Dermis blood vessel endothelial cell (primary cell): ENCODE results near the gene CFHR3. TPM values are rescaled to one million over a fixed set of nuclear protein-coding genes. Genes with fewer than 3 reads are reported as not detected.

Experiments used
- total RNA-seq: library from RNA; depleted of rRNA; stranded (reverse); fragments of >200 nt; gene quantifications from 2 replicates; pipeline ENCODE4 v1.2.3, GENCODE V29; 2014

The CFHR3 gene
- total RNA-seq, 1 donor from 2014 or later: not detected

Other genes starting within 250 kb of the CFHR3 start
- gene KCNT2, start 166.4 kb upstream of the CFHR3 start, total RNA-seq: 0.14 and 0.17 TPM in 2 replicates
- 56.6 and 74.4 TPM in 2 replicates for gene CFH, start 122.8 kb upstream of the CFHR3 start, total RNA-seq
- gene CFHR1, start 44.9 kb downstream of the CFHR3 start, total RNA-seq: not detected in 2 replicates
- not detected in 2 replicates for gene CFHR4, start 113.2 kb downstream of the CFHR3 start, total RNA-seq
- gene CFHR2, start 168.9 kb downstream of the CFHR3 start, total RNA-seq: not detected in 2 replicates
- gene CFHR5, start 202.7 kb downstream of the CFHR3 start, total RNA-seq: not detected in 2 replicates